K562 (cell line): Measurements from ENCODE around the gene ILF2. TPM values are rescaled to one million over a fixed set of nuclear protein-coding genes. Genes with fewer than 3 reads are reported as not detected.

Source experiments
- ATAC-seq: fragments of 200-7000 bp; cut with Tn5 transposase; 3 replicates; pipeline ENCODE4 v1.9.1; 2020; ENCODE audit warnings: moderate library complexity
- BruUV-seq: library from RNA; stranded (reverse); fragments of 400-500 nt; replicated peaks from 2 replicates; lab custom pipeline; 2021; lab: Mats Ljungman, UMichigan
- CTCF ChIA-PET: fragments of 300-600 bp; formaldehyde crosslinking; extraction: SDS; loops from one replicate; lab custom pipeline; 2021; ENCODE audit warnings: low intra/inter-chr PET ratio; lab: Yijun Ruan, JAX
- POLR2A ChIA-PET: fragments of 300-600, 350-650 bp; sonication (Branson Sonifier 250); formaldehyde crosslinking; extraction: SDS; loops from one replicate; lab custom pipeline; 2021; ENCODE audit warnings: antibody characterized with exemption, inconsistent platforms; lab: Yijun Ruan, JAX
- DNase-seq, 4 experiments: peaks; one replicate each; pipeline versions ENCODE4 v3.0.0 to v3.0.0-alpha.2; 2011 to 2018; ENCODE audit warnings: low spot score in 3 of 4, mixed read lengths in 3 of 4; ENCODE audit errors: extremely low read depth in 1 of 4
- FAIRE-seq: peaks from 2 replicates; lab custom pipeline; 2011; peaks lifted over from hg19 to GRCh38; lab: Jason Lieb, UNC
- H2AFZ ChIP-seq: 2 replicates; pipeline ENCODE4 v1.6.0; 2011; ENCODE audit warnings: low read depth, low read length, control low read depth, inconsistent platforms
- H3K27ac ChIP-seq: fragments of 200-600 bp; 3 replicates; pipeline ENCODE4 v1.8.0; 2011; ENCODE audit warnings: low read depth, mild to moderate bottlenecking, control low read depth, inconsistent platforms, low read length, moderate library complexity, mixed read lengths; ENCODE audit errors: extremely low read depth
- H3K27me3 ChIP-seq, 2 experiments: fragments of 300-600 bp in 1 of 2; 2 replicates in 1 of 2; 3 replicates in 1 of 2; pipeline versions ENCODE4 v1.6.0 to v1.8.0; 2011; ENCODE audit warnings: inconsistent platforms in 2 of 2, low read length in 2 of 2, mild to moderate bottlenecking in 1 of 2, mixed read lengths in 1 of 2, moderate library complexity in 1 of 2; ENCODE audit not compliant: control insufficient read depth in 2 of 2, insufficient read depth in 2 of 2
- H3K36me3 ChIP-seq: fragments of 300-600 bp; 3 replicates; pipeline ENCODE4 v1.8.0; 2011; ENCODE audit warnings: mild to moderate bottlenecking, low read length, inconsistent platforms; ENCODE audit not compliant: control insufficient read depth, insufficient read depth
- H3K4me1 ChIP-seq, 2 experiments: fragments of 200-600 bp in 1 of 2; replicated peaks in 1 of 2; 2 replicates in 1 of 2; 3 replicates in 1 of 2; pipeline versions ENCODE4 v1.5.1 to v1.8.0; 2011; ENCODE audit warnings: inconsistent platforms in 2 of 2, low read length in 2 of 2, mild to moderate bottlenecking in 1 of 2, mixed read lengths in 1 of 2, moderate library complexity in 1 of 2; ENCODE audit not compliant: control insufficient read depth in 2 of 2, insufficient read depth in 2 of 2
- H3K4me2 ChIP-seq: 2 replicates; pipeline ENCODE4 v1.6.1; 2011; ENCODE audit warnings: low read length, control low read depth, inconsistent platforms, mixed read lengths; ENCODE audit not compliant: insufficient read depth
- H3K4me3 ChIP-seq: fragments of 200-600 bp; sonication (generic), shearing (Covaris generic); 2 replicates; pipeline ENCODE4 v1.5.1; 2016; ENCODE audit warnings: control low read depth, inconsistent platforms
- H3K79me2 ChIP-seq: fragments of 200-600 bp; 3 replicates; pipeline ENCODE4 v1.8.0; 2011; ENCODE audit warnings: low read length, inconsistent platforms; ENCODE audit not compliant: control insufficient read depth, insufficient read depth
- H3K9ac ChIP-seq, 2 experiments: 2 replicates each; pipeline versions ENCODE4 v1.6.0 to v1.6.1; 2011; ENCODE audit warnings: low read depth in 2 of 2, low read length in 2 of 2, control low read depth in 1 of 2, inconsistent platforms in 1 of 2, mild to moderate bottlenecking in 1 of 2, mixed read lengths in 1 of 2; ENCODE audit not compliant: insufficient read depth in 1 of 2
- H3K9me1 ChIP-seq: one replicate; pipeline ENCODE4 v1.6.0; 2011; ENCODE audit warnings: inconsistent platforms, mild to moderate bottlenecking, low read length, moderate library complexity; ENCODE audit not compliant: control insufficient read depth, insufficient read depth
- H3K9me3 ChIP-seq: replicated peaks from 2 replicates; pipeline ENCODE4 v1.5.1; 2011; ENCODE audit warnings: low read depth, low read length, inconsistent platforms; ENCODE audit not compliant: control insufficient read depth, insufficient read depth
- H4K20me1 ChIP-seq: replicated peaks from 2 replicates; pipeline ENCODE4 v1.6.1; 2011; ENCODE audit warnings: low read length, inconsistent platforms, mixed read lengths; ENCODE audit not compliant: control insufficient read depth, insufficient read depth
- ATF1 ChIP-seq, 2 experiments: fragments of 450-650 bp in 1 of 2; IDR thresholded peaks; 2 replicates each; pipeline ENCODE4 v1.6.1; 2016; ENCODE audit warnings: missing compliant biosample characterization in 1 of 2, missing genetic modification characterization in 1 of 2
- BACH1 ChIP-seq: fragments of 200-800 bp; sonication (Bioruptor generic); IDR thresholded peaks from 2 replicates; pipeline ENCODE4 v1.6.1; 2016; ENCODE audit warnings: missing genetic modification characterization, missing compliant biosample characterization
- CREB3L1 ChIP-seq: fragments of 450-650 bp; IDR thresholded peaks from 2 replicates; pipeline ENCODE4 v1.6.1; 2014; ENCODE audit warnings: low read depth, mild to moderate bottlenecking, moderate library complexity, borderline replicate concordance
- CREBBP ChIP-seq: IDR thresholded peaks from one replicate; pipeline ENCODE4 v1.6.1; 2012; ENCODE audit warnings: low read depth, mild to moderate bottlenecking, control low read depth, inconsistent platforms, low read length
- TCF3 ChIP-seq: sonication (generic); formaldehyde crosslinking; IDR thresholded peaks from 2 replicates; pipeline ENCODE4 v1.4.0; 2020; ENCODE audit warnings: mild to moderate bottlenecking, missing genetic modification reagents
- XRCC4 ChIP-seq: IDR thresholded peaks from one replicate; pipeline ENCODE4 v1.6.1; 2011; ENCODE audit not compliant: insufficient read depth, insufficient read length; ENCODE audit errors: extremely low read depth
- ZNF507 ChIP-seq: conservative IDR thresholded peaks from 2 replicates; pipeline ENCODE4 v1.6.1; 2017; ENCODE audit warnings: missing genetic modification characterization, missing compliant biosample characterization
- WGBS: fragments of 100-300 bp; shearing (Covaris generic); methylation state at CpG from one replicate; pipeline ENCODE4 v1.1.6; 2016; ENCODE audit warnings: low coverage, mixed read lengths; ENCODE audit not compliant: insufficient coverage; ENCODE audit errors: missing lambda C conversion rate; 5-methylcytosine and 5-hydroxymethylcytosine counted together
- in situ Hi-C: fragments of 300-500 bp; cut with MboI; formaldehyde crosslinking; loops from 4 replicates; pipeline ENCODE4 v1.15.0; 2018; ENCODE audit warnings: inconsistent platforms, mixed read lengths
- intact Hi-C: fragments of 100-400 bp; cut with micrococcal nuclease; formaldehyde crosslinking; loops from 2 replicates; pipeline ENCODE4 v1.14.2; 2022
- polyA plus RNA-seq, 8 experiments: library from polyadenylated mRNA; depleted of rRNA in 4 of 8; stranded (reverse) in 5 of 8; unstranded in 3 of 8; fragments of >200 nt; fragmentation: Nextera tagmentation in 2 of 8; fragmentation: Illumina TruSeq in 1 of 8; extraction: Ambion mirVana in 2 of 8; extraction: Trizol in 1 of 8; gene quantifications; 2 replicates each; pipeline versions ENCODE4 v1.2.1 to v1.2.3, GENCODE V29; 2011 to 2014; ENCODE audit warnings: inconsistent platforms in 1 of 8, missing spikeins in 1 of 8
- total RNA-seq, 7 experiments: library from RNA; depleted of rRNA in 6 of 7; stranded (reverse); fragments of >200 nt in 6 of 7; fragmentation: Illumina TruSeq in 2 of 7; extraction: Trizol in 2 of 7; gene quantifications; 2 replicates each; pipeline versions ENCODE4 v1.2.1 to v1.2.3, GENCODE V29; 2011 to 2021; ENCODE audit warnings: low replicate concordance in 1 of 7

The ILF2 gene
- total and polyA plus RNA-seq, 9 of the 15 experiments (the other 6 are each of a cell fraction or from before 2014, with no cell fraction given) = 282 to 726 (median 474) TPM

GRCh38 chr1:153680120-153680403 lies 9.3 kb upstream of the ILF2 start:
- Histone ChIP-seq H3K9ac (no peak overlapping the region; a peak in 1 of 4 replicates), H3K79me2 (no peaks in the 10 kb centered on the region), H3K9me3 (no peaks in the 10 kb centered on the region), H3K4me3 (no peak overlapping the region), H3K27me3 (peaks cover 33 to 59% of the 10 kb centered on the region in 2 experiments; a peak in 4 of 5 replicates), H2AFZ (no peak overlapping the region), H3K27ac (no peak overlapping the region), H3K4me1 (peaks cover 0 to 23% of the 10 kb centered on the region in 2 experiments; a peak in 3 of 5 replicates), H3K4me2 (no peak overlapping the region), H3K9me1 (no peaks in the 10 kb centered on the region), H4K20me1 (no peaks in the 10 kb centered on the region; the same call in 1 of the 2 replicates), H3K36me3 (no peaks in the 10 kb centered on the region)
- no TSS peak for BruUV-seq
- 0% methylated on average over 2 of the region's 10 CpGs for WGBS
- ChIA-PET POLR2A (interaction anchor here (1.6 kb wide), 1 partner anchor 12 kb away, joined by 4 read pairs; no protein-coding TSS in a partner anchor), CTCF (interaction anchor here (0.5 kb wide), 1 partner anchor 306 kb away, joined by 3 read pairs; the partner anchor contains the start of gene RAB13)
- TF ChIP-seq ATF1 (CRISPR knock-in tag; IDR thresholded peaks at IDR 0.05) = no peak
- no peak for TF ChIP-seq ATF1 (tag; IDR thresholded peaks at IDR 0.05)
- TF ChIP-seq CREBBP = no peak
- TF ChIP-seq BACH1 (tag) = no peak
- TF ChIP-seq TCF3 (CRISPR knock-in tag) = no peak
- no peak for TF ChIP-seq CREB3L1
- no peak for TF ChIP-seq XRCC4
- no peak for TF ChIP-seq ZNF507
- intact Hi-C loops (no loop called here), in situ Hi-C loops (no loop called here)
- ATAC-seq = no peak
- no peak for FAIRE-seq
- peak in 1 of 4 experiments; percentile 28 for DNase-seq
